Measurements from ENCODE around the gene MIS18A.

DNA sequence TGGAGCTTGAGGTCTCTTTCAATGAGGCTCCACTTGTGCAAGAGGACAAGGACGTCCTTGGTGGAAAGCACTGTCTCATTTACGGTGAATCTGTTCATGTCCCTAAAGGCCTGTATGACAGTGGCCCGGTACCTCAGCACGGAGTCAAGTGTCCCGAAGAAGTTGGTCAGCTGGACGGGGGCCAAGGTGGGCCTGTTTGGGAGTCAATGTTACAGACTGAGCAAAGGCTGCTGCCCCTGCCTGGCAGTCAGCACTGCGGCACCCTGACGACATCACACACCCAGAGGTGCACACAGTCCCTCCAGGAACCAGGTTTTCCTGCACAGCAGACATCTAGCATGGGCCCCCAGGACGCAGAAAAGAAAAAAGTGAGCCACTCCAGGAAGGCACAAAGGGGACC, 38.9 kb upstream of the MIS18A start:
- TF ChIP-seq, protein P1, sequence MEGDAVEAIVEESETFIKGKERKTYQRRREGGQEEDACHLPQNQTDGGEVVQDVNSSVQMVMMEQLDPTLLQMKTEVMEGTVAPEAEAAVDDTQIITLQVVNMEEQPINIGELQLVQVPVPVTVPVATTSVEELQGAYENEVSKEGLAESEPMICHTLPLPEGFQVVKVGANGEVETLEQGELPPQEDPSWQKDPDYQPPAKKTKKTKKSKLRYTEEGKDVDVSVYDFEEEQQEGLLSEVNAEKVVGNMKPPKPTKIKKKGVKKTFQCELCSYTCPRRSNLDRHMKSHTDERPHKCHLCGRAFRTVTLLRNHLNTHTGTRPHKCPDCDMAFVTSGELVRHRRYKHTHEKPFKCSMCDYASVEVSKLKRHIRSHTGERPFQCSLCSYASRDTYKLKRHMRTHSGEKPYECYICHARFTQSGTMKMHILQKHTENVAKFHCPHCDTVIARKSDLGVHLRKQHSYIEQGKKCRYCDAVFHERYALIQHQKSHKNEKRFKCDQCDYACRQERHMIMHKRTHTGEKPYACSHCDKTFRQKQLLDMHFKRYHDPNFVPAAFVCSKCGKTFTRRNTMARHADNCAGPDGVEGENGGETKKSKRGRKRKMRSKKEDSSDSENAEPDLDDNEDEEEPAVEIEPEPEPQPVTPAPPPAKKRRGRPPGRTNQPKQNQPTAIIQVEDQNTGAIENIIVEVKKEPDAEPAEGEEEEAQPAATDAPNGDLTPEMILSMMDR (conservative IDR thresholded peaks at IDR 0.05; ENCODE audit: low read length): no peak
- TF ChIP-seq EZH2phosphoT487 (IDR thresholded peaks at IDR 0.05; ENCODE audit: borderline replicate concordance): no peak
